Activated CD8-positive, alpha-beta memory T cell treated with anti-CD3 and anti-CD28 coated beads for 4 hours (primary cell): Measurements from ENCODE around the gene GGTLC2.
"Not testable (repeated sequence)": the region's sequence is repeated elsewhere in the genome, so short reads cannot be mapped to it uniquely, and the experiment has no call there.

Experiments used
- DNase-seq, 2 donors: peaks; one replicate each; pipeline ENCODE4 v3.0.0-alpha.2; 2020; ENCODE audit warnings: low read depth in 2 of 2

Gene GGTLC2

DNA sequence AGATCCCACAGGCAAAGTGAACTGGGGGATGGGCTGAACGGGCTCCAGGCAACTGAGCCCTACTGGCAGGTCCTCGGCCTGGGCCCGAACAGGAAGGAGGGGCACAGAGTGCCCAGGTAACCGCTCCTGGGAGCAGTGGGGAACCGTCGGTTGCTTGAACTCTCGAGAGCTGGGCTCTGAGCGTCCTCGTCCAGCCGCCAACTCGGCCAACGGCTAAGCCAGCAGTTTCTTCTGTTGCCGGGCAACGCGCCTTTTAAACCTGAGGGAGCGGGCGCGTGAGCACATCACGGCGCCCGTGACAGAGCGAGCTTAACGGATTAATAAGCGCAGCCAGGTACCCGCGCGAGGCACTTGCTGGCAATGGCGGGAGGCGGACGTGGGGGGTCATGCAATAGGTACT is at the start of gene GGTLC2:
GGTLC2 (plus strand) TSS at position 301 of the 400 bp plus-strand sequence. CDS start 1,732 bp downstream, outside the sequence.
- DNase-seq, result not testable (repeated sequence)

DNA sequence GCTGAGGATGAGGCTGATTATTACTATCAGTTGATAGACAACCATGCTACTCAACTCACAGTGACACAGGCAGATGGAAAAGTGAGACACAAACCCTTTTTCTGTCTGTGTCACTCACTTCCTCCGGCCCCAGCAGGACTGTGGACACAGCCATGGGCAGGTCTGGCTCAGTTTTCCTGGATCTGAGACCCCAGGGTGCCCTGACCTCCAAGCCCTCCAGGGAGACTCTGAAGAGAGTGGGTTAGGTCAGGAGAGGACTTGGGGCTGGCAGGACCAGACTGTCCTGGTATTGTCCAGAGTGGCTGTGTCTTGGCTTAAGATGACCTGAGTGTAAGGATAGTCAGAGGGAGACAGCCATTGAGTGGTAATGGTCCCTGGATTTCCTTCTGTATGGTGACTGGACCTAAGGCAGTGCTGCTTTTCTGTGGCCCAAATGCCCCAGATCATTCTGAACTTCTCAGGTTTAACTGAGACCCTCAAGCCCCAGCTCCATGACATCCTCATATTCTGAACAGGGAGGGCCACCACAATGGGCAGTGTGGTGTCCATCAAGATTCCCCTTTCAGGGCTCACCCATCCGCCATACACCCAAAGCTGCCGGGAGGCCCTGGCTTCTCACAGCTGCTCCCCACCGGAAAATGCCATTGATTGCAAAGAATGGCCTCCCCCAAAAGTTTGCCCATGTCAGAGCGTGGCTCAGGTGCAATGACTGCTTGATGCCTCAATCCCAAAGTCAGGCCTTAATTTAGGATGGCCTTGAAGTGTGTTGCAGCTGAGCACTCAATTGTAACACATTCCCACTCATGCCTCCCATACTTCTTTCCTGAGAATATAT is 49.2 kb upstream of the GGTLC2 start:
- DNase-seq, result no peak

DNA sequence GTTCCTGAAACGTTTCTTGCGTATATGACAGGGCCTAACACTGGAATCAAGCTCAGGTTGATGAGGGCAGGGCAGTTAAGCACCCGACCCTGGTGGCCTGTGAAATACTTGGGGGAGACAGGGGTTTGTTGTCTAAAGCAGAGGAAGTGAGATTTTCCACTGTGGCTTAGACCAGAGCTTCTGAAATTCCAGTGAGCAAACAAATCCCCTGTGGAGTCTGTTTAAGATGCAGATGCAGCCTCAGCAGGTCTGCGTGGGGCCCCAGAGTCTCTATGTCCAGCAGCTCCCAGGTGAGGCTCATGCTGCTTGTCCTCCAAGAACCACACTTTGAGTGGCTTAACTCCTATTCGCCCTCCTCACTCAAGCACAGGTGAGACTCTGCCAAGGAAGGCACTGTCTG is 46.3 kb upstream of the GGTLC2 start:
- no peak for DNase-seq

DNA sequence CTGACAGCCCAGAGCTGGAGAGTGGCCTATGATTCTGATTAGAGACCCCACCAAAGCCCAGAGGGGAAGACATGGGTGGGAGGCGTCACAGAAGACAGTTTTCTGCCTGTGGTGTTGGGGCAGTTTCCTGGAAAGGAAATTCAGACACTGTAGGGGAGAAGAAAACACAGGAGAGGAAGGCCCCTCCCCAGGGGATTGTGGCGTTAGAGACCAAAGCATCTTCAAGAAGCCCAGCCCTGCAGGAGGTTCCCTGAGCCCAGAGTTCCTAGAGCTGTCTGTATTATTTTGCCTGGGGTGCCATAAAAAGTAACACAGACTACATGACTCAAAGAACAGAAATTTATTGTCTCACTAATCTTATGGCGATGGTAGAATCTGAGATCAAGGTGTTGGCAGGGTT is 45.2 kb upstream of the GGTLC2 start:
- no peak for DNase-seq

DNA sequence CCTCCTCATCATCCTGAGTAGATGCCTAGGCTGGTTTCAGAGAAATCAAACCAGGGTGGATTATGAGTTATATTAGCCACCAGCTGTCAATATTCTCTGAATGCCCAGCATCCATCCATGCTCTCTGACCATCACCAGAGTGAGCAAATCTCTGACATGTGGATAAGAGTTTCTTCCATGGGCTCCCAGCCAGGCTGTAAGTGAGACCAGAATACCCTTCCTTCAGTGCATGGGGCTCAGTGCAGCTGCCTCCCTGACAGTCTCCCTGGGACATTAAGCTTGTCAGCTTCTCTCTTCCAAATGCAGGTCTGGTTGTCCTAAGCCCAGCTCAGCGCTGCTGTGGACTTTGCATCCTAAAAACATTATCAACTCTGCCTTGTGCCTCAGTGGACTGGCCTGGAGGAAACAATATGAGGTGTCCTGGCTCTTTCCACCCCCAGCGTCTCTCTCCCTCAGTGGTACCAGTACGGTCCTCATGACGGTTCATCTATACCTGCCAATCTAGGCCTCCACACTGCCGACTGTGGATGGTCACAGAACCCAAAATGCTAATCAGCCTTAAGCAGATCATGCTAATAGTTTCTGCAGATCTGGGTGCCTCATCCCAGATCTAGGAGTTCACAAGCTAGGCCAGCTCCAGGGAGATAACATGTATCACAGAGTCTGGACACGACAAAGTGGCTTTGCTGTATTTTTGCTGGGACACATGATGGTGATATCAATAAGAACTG is 43.7 kb upstream of the GGTLC2 start:
- no peak for DNase-seq

DNA sequence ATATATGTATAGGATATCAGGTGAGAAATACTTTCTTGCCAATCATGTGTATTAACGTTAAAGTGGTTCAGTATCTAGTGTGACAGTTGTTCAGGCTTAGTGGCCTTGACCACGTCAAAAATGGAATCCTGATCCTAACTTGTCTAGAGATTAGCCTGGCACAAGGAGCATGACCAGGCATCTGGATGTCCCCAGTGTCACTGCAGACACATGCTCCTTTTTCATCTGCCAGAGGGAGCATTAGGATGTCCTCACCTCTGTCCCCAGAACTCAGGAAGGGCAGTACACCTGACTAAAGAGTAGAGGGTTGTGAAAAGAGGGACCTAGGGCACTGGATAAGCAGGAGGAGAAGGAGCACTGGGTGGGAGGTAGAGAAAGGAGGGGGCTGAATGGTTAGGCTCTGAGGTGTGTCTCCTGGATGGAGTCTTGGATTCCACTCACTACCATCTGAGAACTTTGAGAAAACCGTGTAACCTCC is 40.9 kb upstream of the GGTLC2 start:
- DNase-seq, result no peak

DNA sequence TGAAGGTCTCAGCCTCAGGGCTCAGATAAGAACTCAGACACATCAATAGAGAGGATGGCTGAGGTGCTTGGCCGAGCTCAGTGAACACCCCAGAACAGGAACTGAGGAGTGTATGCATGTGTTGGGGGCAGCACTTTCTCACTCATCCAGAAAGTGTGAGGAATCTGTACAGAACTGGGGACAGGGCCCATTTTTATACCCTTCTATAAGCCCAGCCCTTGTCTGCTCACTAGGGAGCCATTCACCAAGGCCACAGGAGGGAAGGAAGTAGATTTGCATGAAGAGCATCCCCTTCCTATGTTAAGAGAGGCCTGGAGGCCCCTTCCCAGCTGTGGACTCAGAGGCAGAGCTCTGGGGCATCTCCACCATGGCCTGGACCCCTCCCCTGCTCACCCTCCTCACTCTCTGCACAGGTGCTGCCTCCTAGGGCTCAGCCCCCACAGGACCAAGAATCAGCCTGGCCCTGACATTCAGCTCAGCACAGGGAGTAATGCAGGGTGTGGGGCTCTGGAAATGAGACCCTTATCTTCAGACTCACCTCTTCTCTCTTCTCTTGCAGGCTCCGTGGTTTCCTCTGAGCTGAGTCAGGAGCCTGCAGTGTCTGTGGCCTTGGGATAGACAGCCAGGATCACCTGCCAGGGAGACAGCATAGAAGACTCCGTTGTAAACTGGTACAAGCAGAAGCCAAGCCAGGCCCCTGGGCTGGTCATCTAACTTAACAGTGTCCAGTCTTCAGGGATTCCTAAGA is 39.9 kb upstream of the GGTLC2 start:
- DNase-seq, result no peak

DNA sequence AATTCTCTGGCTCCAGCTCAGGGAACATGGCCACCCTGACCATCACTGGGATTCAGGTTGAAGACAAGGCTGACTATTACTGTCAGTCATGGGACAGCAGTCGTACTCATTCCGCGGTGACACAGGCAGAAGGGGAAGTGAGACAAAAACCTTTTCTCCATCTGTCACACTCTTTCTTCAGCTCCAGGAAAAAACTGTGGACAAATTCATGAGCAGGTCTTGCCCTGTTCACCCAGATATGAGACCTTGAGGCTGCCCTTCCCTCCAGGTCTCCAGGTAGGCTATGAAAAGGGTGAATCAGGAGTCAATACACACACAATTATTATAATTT is 39.4 kb upstream of the GGTLC2 start:
- DNase-seq, result no peak

DNA sequence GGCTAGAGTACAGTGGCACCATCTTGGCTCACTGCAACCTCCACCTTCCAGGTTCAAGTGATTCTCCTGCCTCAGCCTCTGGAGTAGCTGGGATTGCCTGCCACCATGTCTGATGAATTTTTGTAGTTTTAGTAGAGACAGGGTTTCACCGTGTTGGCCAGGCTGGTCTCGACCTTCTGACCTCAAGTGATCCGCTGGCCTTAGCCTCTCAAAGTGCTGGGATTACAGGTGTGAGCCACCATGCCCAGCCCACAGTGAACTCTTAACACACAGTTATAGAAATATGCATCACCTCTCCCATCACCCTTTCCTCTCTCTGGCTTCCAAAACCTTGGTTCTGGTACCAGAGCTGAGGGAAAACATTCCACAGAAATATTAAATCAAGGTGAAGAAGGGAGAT is 36.4 kb upstream of the GGTLC2 start:
- DNase-seq, result not testable (repeated sequence)

DNA sequence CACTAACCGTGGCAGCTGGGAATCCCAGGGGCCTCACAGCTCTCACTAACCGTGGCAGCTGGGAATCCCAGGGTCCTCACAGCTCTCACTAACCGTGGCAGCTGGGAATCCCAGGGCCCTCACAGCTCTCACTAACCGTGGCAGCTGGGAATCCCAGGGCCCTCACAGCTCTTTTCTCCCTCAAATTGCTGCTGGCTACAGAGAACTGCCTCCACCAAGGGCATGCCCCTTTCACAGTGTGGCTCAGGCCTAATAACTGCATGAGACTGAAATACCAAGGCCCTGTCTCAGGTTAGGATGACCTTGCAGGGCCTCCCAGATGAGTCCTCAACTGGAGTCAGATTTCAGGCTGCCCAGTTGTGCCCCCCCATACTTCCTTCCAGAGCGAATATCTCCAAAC is 35.1 kb upstream of the GGTLC2 start:
- no peak for DNase-seq

DNA sequence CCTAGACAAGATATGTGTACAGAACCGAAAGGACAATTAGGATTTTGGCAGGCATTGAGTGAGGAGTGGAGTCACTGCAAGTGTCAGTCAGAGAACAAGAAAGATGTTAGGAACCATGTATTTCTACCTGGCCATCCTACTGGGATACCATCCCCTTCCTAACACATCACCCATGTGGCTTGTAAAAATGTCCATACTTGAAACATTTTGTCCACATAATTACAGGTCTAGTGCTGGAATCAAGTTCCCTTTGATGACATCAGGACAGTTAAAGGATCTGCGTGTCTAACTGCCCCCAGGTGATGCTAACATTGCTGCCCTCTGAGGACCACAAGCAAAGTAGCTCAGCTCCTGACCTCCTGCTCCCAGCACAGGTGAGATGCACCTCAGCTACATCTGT is 31.9 kb upstream of the GGTLC2 start:
- DNase-seq, result no peak

DNA sequence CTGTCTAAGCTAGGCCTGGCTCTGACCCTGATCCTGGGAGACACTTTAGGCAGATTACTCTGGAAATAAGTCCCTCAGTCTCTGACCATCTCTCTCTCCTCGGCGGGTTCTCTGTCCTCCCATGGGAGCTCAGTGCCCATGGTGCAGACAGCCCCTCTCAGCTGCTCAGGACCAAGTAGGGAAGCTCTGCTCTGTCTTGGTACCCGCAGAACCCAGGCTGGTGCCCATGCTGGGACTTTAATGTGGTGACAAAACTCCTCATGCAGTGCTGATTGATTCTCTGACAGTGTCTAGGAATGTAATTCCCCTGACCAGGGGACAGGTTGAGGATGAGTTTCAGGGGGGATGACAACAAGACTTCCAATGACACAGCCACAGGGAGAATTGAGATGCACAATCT is 30.3 kb upstream of the GGTLC2 start:
- DNase-seq, result no peak

DNA sequence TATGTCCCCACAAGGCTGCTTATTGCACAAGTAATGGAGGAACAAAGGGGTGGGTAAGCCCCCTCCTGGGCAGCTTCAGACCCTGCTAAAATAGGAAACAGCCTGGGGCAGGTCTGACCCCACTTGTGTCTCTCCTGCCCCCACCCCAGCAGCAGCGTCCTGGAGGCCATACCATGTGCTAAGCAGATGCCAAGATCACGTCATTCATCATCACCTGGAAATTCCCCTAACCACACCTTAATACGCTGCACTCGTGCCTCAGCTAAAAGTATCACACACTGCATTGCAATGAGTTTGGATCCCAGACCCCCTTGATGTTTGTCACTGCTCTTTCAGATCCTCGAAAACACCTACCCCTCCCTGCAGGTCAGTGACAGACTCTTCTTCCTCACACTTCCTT is 27.8 kb upstream of the GGTLC2 start:
- DNase-seq, result no peak

DNA sequence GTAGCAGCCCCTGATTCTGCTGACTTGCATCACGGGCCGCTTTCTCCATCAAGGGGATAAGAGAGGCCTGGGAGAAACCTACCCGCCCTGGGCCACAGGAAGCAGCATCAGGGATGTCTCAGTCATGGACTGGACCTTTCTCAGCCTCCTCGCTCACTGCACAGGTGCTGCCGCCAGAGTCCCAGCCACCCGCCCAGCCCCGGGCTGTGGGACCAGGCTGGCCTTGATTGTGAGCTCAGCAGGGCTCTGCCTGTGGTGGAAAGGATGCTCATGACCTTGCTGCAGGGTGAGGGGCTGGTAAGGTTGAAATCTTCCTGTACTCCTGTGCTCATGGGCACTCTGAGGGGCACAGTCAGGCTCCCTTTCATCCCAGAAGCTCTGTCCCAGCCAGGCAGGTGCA is 26.0 kb upstream of the GGTLC2 start:
- DNase-seq, result no peak

DNA sequence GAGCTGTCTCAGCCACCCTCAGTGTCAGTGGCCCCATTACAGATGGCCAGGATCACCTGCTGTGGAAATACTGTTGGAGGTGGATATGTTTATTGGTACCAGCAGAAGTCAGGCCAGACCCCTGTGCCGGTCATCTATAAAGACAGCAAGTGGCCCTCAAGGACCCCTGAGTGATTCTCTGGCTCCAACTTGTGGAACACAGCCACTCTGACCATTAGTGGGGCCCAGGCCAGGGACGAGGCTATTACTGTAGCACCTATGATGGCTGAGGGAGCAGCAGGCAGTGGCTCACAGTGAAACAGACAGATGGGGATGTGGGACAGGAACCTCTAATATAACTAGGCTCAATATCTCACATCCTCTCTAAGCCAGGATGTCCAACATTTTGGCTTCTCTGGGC is 25.5 kb upstream of the GGTLC2 start:
- no peak for DNase-seq

DNA sequence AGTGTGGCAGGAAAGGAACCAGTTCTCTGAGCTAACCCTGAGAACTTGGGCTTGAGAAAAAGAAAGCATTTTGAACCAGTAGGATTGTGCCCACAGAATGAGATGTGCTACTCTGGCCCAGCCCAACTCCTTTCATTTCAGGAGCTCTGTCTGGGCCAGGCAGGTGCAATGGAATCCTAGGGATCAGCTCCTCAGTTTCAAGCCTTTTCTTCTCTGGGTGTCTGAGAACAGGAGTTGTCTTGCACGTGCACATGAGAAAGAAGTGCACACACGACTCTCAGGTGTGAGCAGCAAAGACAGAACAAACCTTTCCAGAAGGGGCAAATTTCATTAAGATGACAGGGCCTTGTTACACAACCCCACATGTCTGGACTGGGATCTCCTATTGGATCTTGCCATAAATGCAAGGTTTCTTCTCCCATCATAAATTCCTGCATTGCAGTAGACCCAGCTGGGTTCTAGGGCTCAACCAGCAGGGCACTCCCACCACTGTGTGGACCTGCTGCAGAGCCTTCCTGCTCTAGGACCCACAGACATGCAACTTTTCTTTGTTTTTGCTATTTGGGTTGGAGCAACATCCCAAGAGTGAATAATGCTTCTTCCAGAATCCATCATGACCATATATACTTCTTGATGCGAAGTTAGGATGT is 24.5 kb upstream of the GGTLC2 start:
- DNase-seq, result no peak

DNA sequence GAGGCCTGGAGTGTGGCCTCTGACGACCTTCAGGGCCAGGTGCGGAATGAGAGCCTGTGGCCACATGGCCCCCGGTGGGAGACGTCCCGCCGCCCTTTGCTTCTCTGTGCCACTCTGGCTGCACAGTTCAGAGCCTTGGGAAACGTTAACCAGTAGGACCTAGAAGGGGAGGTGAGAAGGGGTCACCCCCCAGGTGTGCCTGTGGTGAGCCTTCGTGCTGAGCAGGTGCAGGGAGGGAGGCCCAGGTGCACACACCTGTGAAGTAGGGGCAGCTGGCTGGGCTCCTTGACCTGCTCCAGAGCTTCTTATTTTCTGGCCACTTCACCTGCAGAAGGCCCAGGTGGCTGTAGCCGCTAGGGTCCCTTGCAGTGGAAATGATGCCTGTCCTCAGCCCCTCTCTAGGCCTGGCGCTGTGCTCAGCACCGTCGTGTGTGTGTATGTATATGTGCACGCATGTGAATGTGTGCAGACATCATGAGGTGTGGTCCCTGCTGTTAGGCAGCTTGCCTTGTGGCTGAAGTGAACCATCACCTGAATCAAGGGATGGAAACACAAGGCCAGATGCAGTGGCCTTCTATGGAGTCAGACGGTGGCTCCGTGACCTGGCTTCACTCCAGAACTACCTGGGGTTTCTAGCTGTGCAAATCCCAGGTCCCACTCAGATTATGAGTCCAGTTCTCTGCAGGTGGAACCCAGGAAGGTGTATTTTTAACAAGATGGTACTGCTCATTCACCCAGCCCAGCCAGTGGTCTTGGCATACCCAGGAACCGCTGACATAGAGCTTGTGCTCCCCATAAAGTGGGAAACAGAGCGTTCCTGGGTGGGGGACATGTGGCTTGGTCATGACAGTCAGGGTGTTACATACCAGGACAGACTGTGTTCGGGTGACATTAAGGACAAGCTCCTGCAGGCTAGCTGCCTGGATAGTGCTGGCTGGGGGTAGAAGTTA is 15.6 kb upstream of the GGTLC2 start:
- DNase-seq, result not testable (repeated sequence)

DNA sequence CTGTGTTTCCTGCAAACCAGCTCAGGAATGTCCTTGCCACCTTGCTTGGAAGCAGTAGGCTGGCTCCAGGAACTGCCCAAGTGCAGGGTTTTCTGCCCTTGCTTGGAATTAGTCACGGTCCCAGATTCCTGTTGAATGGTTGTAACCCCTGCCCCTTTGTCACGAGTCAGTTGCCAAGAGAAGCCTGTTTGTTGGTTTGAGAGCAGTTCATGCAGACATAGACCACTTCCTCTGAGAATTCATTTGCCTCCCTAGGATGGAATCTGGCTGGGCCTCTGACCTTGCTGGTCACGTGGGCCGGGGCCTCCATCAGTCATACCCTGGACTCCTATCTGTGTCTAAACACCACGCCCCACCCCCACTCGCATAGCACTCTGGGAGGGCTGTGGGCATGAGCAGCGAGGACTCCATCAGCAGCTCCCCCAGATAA is 13.2 kb upstream of the GGTLC2 start:
- DNase-seq, result not testable (repeated sequence)

DNA sequence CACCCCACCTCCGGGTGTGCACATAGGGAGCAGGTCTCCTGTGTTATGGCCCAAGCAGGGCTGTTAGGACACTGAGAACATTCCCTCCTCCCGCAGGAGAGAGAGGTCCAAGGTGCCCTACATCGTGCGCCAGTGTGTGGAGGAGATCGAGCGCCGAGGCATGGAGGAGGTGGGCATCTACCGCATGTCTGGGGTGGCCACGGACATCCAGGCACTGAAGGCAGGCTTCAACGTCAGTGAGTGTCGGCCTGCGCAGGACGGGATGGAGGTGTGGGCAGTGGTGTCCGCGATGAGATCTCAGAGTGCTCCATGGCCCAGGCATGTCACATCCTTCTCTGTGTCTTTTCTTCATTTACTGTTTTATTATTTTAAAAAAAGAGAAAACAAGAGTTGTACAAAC is 12.2 kb upstream of the GGTLC2 start:
- DNase-seq, result not testable (repeated sequence)

DNA sequence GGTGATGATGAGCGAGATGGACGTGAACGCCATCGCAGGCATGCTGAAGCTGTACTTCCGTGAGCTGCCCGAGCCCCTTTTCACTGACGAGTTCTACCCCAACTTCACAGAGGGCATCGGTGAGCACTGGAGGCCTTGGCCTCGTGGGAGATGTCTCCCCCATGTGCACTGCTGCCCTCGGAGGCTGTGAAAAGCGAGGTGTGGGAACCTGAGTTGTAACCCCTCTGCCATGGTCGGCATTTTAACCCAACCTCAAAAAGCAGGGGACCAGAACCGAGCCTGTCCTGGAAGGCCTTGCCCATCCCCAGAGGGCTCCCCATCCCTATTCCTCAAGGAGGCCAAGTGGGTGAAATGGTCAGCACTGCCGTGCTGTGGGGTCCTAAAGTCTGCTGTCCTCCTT is 10.9 kb upstream of the GGTLC2 start:
- not testable (repeated sequence) for DNase-seq

DNA sequence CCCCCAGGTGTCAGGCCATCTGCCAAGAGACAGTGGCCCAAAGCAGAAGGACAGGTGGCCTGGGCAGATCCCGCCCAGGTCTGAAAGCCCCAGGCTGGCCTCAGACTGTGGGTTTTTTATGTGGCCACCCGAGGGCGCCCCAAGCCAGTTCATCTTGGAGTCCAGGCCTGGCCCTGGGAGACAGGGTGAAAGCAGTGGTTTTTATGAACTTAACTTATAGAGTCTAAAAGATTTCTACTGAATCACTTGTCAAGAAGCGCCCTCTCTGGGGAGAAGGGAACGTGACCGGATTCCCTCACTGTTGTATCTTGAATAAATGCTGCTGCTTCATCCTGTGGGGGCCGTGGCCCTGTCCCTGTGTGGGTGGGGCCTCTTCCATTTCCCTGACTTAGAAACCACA is 8.2 kb upstream of the GGTLC2 start:
- not testable (repeated sequence) for DNase-seq
